HEK293 (cell line): ENCODE data around the gene GGA1.

Experiments
- CTCF ChIA-PET: fragments of 350-600 bp; formaldehyde crosslinking; extraction: SDS; loops from one replicate; lab custom pipeline; 2021; ENCODE audit warnings: antibody characterized with exemption; lab: Yijun Ruan, JAX
- POLR2A ChIA-PET: fragments of 300-600 bp; formaldehyde crosslinking; extraction: SDS; loops from one replicate; lab custom pipeline; 2020; ENCODE audit warnings: antibody characterized with exemption, inconsistent platforms; lab: Yijun Ruan, JAX
- H3K27ac ChIP-seq: fragments of 200-500 bp; sonication (Bioruptor generic); 2 replicates; pipeline ENCODE4 v1.5.1; 2014; ENCODE audit warnings: low read depth, low read length, control low read depth, inconsistent platforms; ENCODE audit errors: extremely low read depth
- H3K36me3 ChIP-seq, 2 experiments: fragments of 200-500 bp in 1 of 2; sonication (Bioruptor generic) in 1 of 2; 1 replicate in 1 of 2; 2 replicates in 1 of 2; pipeline ENCODE4 v1.5.1; 2014 to 2017; ENCODE audit warnings: inconsistent platforms in 2 of 2, low read length in 2 of 2; ENCODE audit not compliant: control insufficient read depth in 2 of 2, insufficient read depth in 1 of 2
- H3K4me1 ChIP-seq: fragments of 200-500 bp; sonication (Bioruptor generic); 2 replicates; pipeline ENCODE4 v1.5.1; 2014; ENCODE audit warnings: mild to moderate bottlenecking, low read length, inconsistent platforms; ENCODE audit not compliant: control insufficient read depth, insufficient read depth
- H3K4me3 ChIP-seq: 2 replicates; pipeline ENCODE4 v1.5.1; 2011; ENCODE audit warnings: low read depth, mild to moderate bottlenecking, control low read depth, low read length, moderate library complexity
- H3K9me3 ChIP-seq: fragments of 200-500 bp; sonication (Bioruptor generic); 2 replicates; pipeline ENCODE4 v1.5.1; 2014; ENCODE audit warnings: low read depth, low read length, inconsistent platforms; ENCODE audit not compliant: control insufficient read depth, insufficient read depth
- GFI1B ChIP-seq: fragments of 450-650 bp; formaldehyde crosslinking; IDR thresholded peaks from 2 replicates; pipeline ENCODE4 v1.5.1; 2016; ENCODE audit warnings: missing biosample characterization, missing genetic modification characterization
- GLI2 ChIP-seq: fragments of 450-650 bp; formaldehyde crosslinking; IDR thresholded peaks from 2 replicates; pipeline ENCODE4; 2017; ENCODE audit warnings: missing biosample characterization, missing genetic modification characterization, low read depth, borderline replicate concordance
- GLIS1 ChIP-seq: fragments of 450-650 bp; formaldehyde crosslinking; IDR thresholded peaks from 2 replicates; pipeline ENCODE4 v1.5.1; 2016; ENCODE audit warnings: missing biosample characterization, missing genetic modification characterization
- GLIS2 ChIP-seq: fragments of 450-650 bp; formaldehyde crosslinking; IDR thresholded peaks from 2 replicates; pipeline ENCODE4 v1.5.1; 2016; ENCODE audit warnings: missing biosample characterization, missing genetic modification characterization
- INSM2 ChIP-seq: fragments of 450-650 bp; formaldehyde crosslinking; IDR thresholded peaks from 2 replicates; pipeline ENCODE4 v1.5.1; 2016; ENCODE audit warnings: missing biosample characterization, missing genetic modification characterization
- PATZ1 ChIP-seq: fragments of 450-650 bp; formaldehyde crosslinking; IDR thresholded peaks from 2 replicates; pipeline ENCODE4 v1.5.1; 2016; ENCODE audit warnings: missing biosample characterization, missing genetic modification characterization
- WT1 ChIP-seq: fragments of 450-650 bp; formaldehyde crosslinking; IDR thresholded peaks from 2 replicates; pipeline ENCODE4 v1.5.1; 2016; ENCODE audit warnings: missing biosample characterization, missing genetic modification characterization
- YY2 ChIP-seq: fragments of 450-650 bp; formaldehyde crosslinking; IDR thresholded peaks from 2 replicates; pipeline ENCODE4 v1.5.1; 2016; ENCODE audit warnings: missing biosample characterization, missing genetic modification characterization
- ZBTB10 ChIP-seq: fragments of 450-650 bp; formaldehyde crosslinking; IDR thresholded peaks from 2 replicates; pipeline ENCODE4 v1.5.1; 2016; ENCODE audit warnings: missing biosample characterization, missing genetic modification characterization
- ZNF223 ChIP-seq: fragments of 450-650 bp; formaldehyde crosslinking; IDR thresholded peaks from 2 replicates; pipeline ENCODE4 v1.5.1; 2016; ENCODE audit warnings: missing biosample characterization, missing genetic modification characterization
- ZNF26 ChIP-seq: fragments of 450-650 bp; formaldehyde crosslinking; IDR thresholded peaks from 2 replicates; pipeline ENCODE4 v1.5.1; 2016; ENCODE audit warnings: missing biosample characterization, missing genetic modification characterization
- ZNF488 ChIP-seq: fragments of 450-650 bp; formaldehyde crosslinking; IDR thresholded peaks from 2 replicates; pipeline ENCODE4 v1.5.1; 2016; ENCODE audit warnings: missing biosample characterization, missing genetic modification characterization
- ZNF600 ChIP-seq: fragments of 450-650 bp; formaldehyde crosslinking; IDR thresholded peaks from 2 replicates; pipeline ENCODE4 v1.5.1; 2016; ENCODE audit warnings: missing biosample characterization, missing genetic modification characterization
- ZNF610 ChIP-seq: fragments of 450-650 bp; formaldehyde crosslinking; IDR thresholded peaks from 2 replicates; pipeline ENCODE4 v1.5.1; 2016; ENCODE audit warnings: missing biosample characterization, missing genetic modification characterization, borderline replicate concordance
- ZNF629 ChIP-seq: fragments of 450-650 bp; formaldehyde crosslinking; IDR thresholded peaks from 2 replicates; pipeline ENCODE4 v1.5.1; 2017; ENCODE audit warnings: missing biosample characterization, missing genetic modification characterization
- ZNF76 ChIP-seq: fragments of 450-650 bp; formaldehyde crosslinking; IDR thresholded peaks from 2 replicates; pipeline ENCODE4; 2016; ENCODE audit warnings: low read depth, missing biosample characterization, missing genetic modification characterization, borderline replicate concordance
- ZNF785 ChIP-seq: fragments of 450-650 bp; formaldehyde crosslinking; IDR thresholded peaks from 2 replicates; pipeline ENCODE4 v1.5.1; 2016; ENCODE audit warnings: missing biosample characterization, missing genetic modification characterization
- ZSCAN23 ChIP-seq: fragments of 450-650 bp; formaldehyde crosslinking; IDR thresholded peaks from 2 replicates; pipeline ENCODE4 v1.5.1; 2016; ENCODE audit warnings: missing biosample characterization, missing genetic modification characterization
- ZSCAN4 ChIP-seq: fragments of 450-650 bp; formaldehyde crosslinking; IDR thresholded peaks from 2 replicates; pipeline ENCODE4 v1.5.1; 2017; ENCODE audit warnings: missing biosample characterization, missing genetic modification characterization
- ZXDB ChIP-seq: fragments of 450-650 bp; formaldehyde crosslinking; IDR thresholded peaks from 2 replicates; pipeline ENCODE4 v1.5.1; 2016; ENCODE audit warnings: missing biosample characterization, missing genetic modification characterization
- TF ChIP-seq, protein P1 (sequence below): fragments of 450-650 bp; formaldehyde crosslinking; IDR thresholded peaks from 2 replicates; pipeline ENCODE4 v1.5.1; 2016; ENCODE audit warnings: missing biosample characterization, missing genetic modification characterization

GGA1 gene

GRCh38 chr22:37560608-37561211 is 47.9 kb upstream of the GGA1 start:
- ChIA-PET CTCF (interaction anchor here (0.6 to 10.7 kb wide), 10 partner anchors 10 to 420 kb away, joined by 3 to 608 read pairs (median 4); no protein-coding TSS in a partner anchor), POLR2A (interaction anchor here (1.2 to 1.4 kb wide), 6 partner anchors 8 to 76 kb away, joined by 3 to 8 read pairs (median 4); no protein-coding TSS in a partner anchor)
- peaks cover 0 to 13% of the 10 kb centered on the region in 2 experiments; a peak in 2 of 3 replicates for H3K36me3 ChIP-seq
- H3K9me3 ChIP-seq, result no peaks in the 10 kb centered on the region
- peaks cover 12% of the 10 kb centered on the region for H3K4me1 ChIP-seq
- peak overlapping the region; percentile 69 for H3K4me3 ChIP-seq
- H3K27ac ChIP-seq, result peak overlapping the region; percentile 96
- TF ChIP-seq ZNF610 (no peak), ZNF223 (no peak), GLI2 (tag by site-specific recombination) (no peak), ZSCAN23 (tag by site-specific recombination) (no peak), ZNF26 (tag by site-specific recombination) (no peak), ZNF785 (tag by site-specific recombination) (no peak), ZSCAN4 (tag by site-specific recombination) (no peak), ZNF76 (tag by site-specific recombination) (peak; percentile 27; the same call in 1 of the 2 replicates), GFI1B (tag by site-specific recombination) (no peak), INSM2 (peak; percentile 71), ZNF629 (tag by site-specific recombination) (peak; percentile 34), ZBTB10 (tag by site-specific recombination) (peak; percentile 81), ZXDB (peak; percentile 25; the same call in 1 of the 2 replicates), PATZ1 (tag by site-specific recombination) (peak; percentile 96), GLIS2 (tag by site-specific recombination) (peak; percentile 93), ZNF600 (tag by site-specific recombination) (no peak), GLIS1 (tag by site-specific recombination) (peak; percentile 94), ZNF488 (tag by site-specific recombination) (no peak), YY2 (tag by site-specific recombination) (no peak), WT1 (peak; percentile 21; the same call in 1 of the 2 replicates)
- TF ChIP-seq, protein P1, sequence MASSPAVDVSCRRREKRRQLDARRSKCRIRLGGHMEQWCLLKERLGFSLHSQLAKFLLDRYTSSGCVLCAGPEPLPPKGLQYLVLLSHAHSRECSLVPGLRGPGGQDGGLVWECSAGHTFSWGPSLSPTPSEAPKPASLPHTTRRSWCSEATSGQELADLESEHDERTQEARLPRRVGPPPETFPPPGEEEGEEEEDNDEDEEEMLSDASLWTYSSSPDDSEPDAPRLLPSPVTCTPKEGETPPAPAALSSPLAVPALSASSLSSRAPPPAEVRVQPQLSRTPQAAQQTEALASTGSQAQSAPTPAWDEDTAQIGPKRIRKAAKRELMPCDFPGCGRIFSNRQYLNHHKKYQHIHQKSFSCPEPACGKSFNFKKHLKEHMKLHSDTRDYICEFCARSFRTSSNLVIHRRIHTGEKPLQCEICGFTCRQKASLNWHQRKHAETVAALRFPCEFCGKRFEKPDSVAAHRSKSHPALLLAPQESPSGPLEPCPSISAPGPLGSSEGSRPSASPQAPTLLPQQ, result no peak
